Parathyroid adenoma (tissue), 2 donors: ENCODE measurements around the gene TENM3.

ENCODE experiments used
- H2AFZ ChIP-seq: fragments of 300-600 bp; sonication (generic); one replicate; pipeline ENCODE4 v1.7.0; 2017; ENCODE audit warnings: antibody characterized with exemption, mild to moderate bottlenecking
- H3K27ac ChIP-seq: fragments of 300-600 bp; sonication (generic); one replicate; pipeline ENCODE4 v1.7.0; 2017
- H3K27me3 ChIP-seq: fragments of 300-600 bp; sonication (generic); one replicate; pipeline ENCODE4 v1.7.0; 2017; ENCODE audit warnings: low read length; ENCODE audit not compliant: control insufficient read depth, insufficient read depth
- H3K36me3 ChIP-seq: fragments of 300-600 bp; sonication (generic); one replicate; pipeline ENCODE4 v1.7.0; 2017; ENCODE audit warnings: low read length; ENCODE audit not compliant: control insufficient read depth, insufficient read depth
- H3K4me1 ChIP-seq: fragments of 300-600 bp; sonication (generic); one replicate; pipeline ENCODE4 v1.7.0; 2017; ENCODE audit warnings: control low read depth
- H3K4me2 ChIP-seq: fragments of 300-600 bp; sonication (generic); one replicate; pipeline ENCODE4 v1.7.0; 2017; ENCODE audit warnings: low read length
- H3K4me3 ChIP-seq: fragments of 300-600 bp; sonication (generic); one replicate; pipeline ENCODE4 v1.7.0; 2017; ENCODE audit warnings: low read depth, low read length
- H3K79me2 ChIP-seq: fragments of 300-600 bp; sonication (generic); one replicate; pipeline ENCODE4 v1.7.0; 2017; ENCODE audit warnings: control low read depth
- H3K9ac ChIP-seq: fragments of 300-600 bp; sonication (generic); one replicate; pipeline ENCODE4 v1.7.0; 2017; ENCODE audit warnings: mild to moderate bottlenecking
- H3K9me3 ChIP-seq: fragments of 300-600 bp; sonication (generic); one replicate; pipeline ENCODE4 v1.7.0; 2017; ENCODE audit warnings: low read length; ENCODE audit not compliant: control insufficient read depth
- CTCF ChIP-seq: fragments of 300-600 bp; sonication (generic); IDR thresholded peaks from one replicate; pipeline ENCODE4 v1.7.0; 2017; ENCODE audit warnings: antibody characterized with exemption, mild to moderate bottlenecking
- donor health status: primary hyperparathyroidism.

The TENM3 gene

GRCh38 chr4:182752158-182752910, 509.1 kb downstream of the TENM3 start:
- Histone ChIP-seq H3K79me2 (no peaks in the 10 kb centered on the region), H3K4me2 (no peak overlapping the region), H3K4me1 (no peaks in the 10 kb centered on the region), H2AFZ (no peak overlapping the region), H3K27me3 (no peaks in the 10 kb centered on the region), H3K9ac (no peak overlapping the region), H3K4me3 (no peak overlapping the region), H3K27ac (no peak overlapping the region), H3K36me3 (no peaks in the 10 kb centered on the region), H3K9me3 (no peaks in the 10 kb centered on the region)
- TF ChIP-seq CTCF: no peak

GRCh38 chr4:182754895-182755294, 511.7 kb downstream of the TENM3 start:
- Histone ChIP-seq H2AFZ (no peak overlapping the region), H3K9ac (no peak overlapping the region), H3K4me1 (no peaks in the 10 kb centered on the region), H3K27ac (no peak overlapping the region), H3K9me3 (no peaks in the 10 kb centered on the region), H3K36me3 (no peaks in the 10 kb centered on the region), H3K4me3 (no peak overlapping the region), H3K27me3 (no peaks in the 10 kb centered on the region), H3K79me2 (no peaks in the 10 kb centered on the region), H3K4me2 (no peak overlapping the region)
- TF ChIP-seq CTCF: no peak

- Histone ChIP-seq H3K4me3 (no peak overlapping the region), H2AFZ (no peak overlapping the region), H3K27me3 (no peaks in the 10 kb centered on the region), H3K4me1 (no peaks in the 10 kb centered on the region), H3K9ac (no peak overlapping the region), H3K27ac (no peak overlapping the region), H3K36me3 (no peaks in the 10 kb centered on the region), H3K79me2 (no peaks in the 10 kb centered on the region), H3K4me2 (no peak overlapping the region), H3K9me3 (no peaks in the 10 kb centered on the region)
- no peak for TF ChIP-seq CTCF
These were observed 513.0 kb downstream of the TENM3 start for GRCh38 chr4:182756161-182756690.

GRCh38 chr4:182758273-182758672, 515.1 kb downstream of the TENM3 start:
- no peaks in the 10 kb centered on the region for H3K36me3 ChIP-seq
- no peak for TF ChIP-seq CTCF

GRCh38 chr4:182760551-182761043, 517.4 kb downstream of the TENM3 start:
- no peaks in the 10 kb centered on the region for H3K9me3 ChIP-seq
- no peak overlapping the region for H3K9ac ChIP-seq
- H3K79me2 ChIP-seq: no peaks in the 10 kb centered on the region
- H3K27ac ChIP-seq: no peak overlapping the region
- H3K4me3 ChIP-seq: no peak overlapping the region
- H2AFZ ChIP-seq: no peak overlapping the region
- H3K27me3 ChIP-seq: no peaks in the 10 kb centered on the region
- no peaks in the 10 kb centered on the region for H3K36me3 ChIP-seq
- no peaks in the 10 kb centered on the region for H3K4me1 ChIP-seq
- no peak overlapping the region for H3K4me2 ChIP-seq
- no peak for TF ChIP-seq CTCF

More at GRCh38 chr4:182758273-182758672, 515.1 kb downstream of the TENM3 start:
- no peak overlapping the region for H3K9ac ChIP-seq
- H3K79me2 ChIP-seq: no peaks in the 10 kb centered on the region
- no peak overlapping the region for H3K4me2 ChIP-seq
- no peaks in the 10 kb centered on the region for H3K27me3 ChIP-seq
- no peaks in the 10 kb centered on the region for H3K4me1 ChIP-seq
- no peak overlapping the region for H3K4me3 ChIP-seq
- no peak overlapping the region for H2AFZ ChIP-seq
- H3K27ac ChIP-seq: no peak overlapping the region
- H3K9me3 ChIP-seq: no peaks in the 10 kb centered on the region
